Measurements from ENCODE around the gene FBXO46.

DNA sequence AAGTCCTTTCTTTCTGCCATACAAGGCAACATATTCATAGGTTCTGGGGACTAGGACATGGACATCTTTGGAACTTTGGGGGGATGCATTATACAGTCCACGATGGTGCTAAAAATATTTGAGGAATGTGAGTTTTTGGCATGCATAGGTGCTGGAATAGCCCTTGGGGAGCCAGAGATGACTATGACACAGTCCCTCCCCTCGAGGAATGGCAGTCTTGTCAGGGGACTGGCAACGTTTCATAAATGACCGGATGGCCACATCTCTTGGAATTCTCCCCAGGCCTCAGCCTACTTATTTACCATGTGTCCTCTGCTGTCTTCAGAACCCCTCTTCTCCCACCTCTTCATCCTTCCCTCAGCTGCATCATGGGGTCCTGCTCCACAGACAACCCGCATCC is 16.2 kb upstream of the FBXO46 start:
- TF ChIP-seq CTCF (conservative IDR thresholded peaks at IDR 0.05; ENCODE audit: low read depth, low read length): no peak
- TF ChIP-seq MAFK (IDR thresholded peaks at IDR 0.05; ENCODE audit: low read depth, low read length): no peak
- TF ChIP-seq MAZ (IDR thresholded peaks at IDR 0.05; ENCODE audit: borderline replicate concordance, low read depth, low read length): no peak
- no peak for TF ChIP-seq POLR2A (IDR thresholded peaks at IDR 0.05; ENCODE audit: low read depth, low read length)
- TF ChIP-seq, protein P1, sequence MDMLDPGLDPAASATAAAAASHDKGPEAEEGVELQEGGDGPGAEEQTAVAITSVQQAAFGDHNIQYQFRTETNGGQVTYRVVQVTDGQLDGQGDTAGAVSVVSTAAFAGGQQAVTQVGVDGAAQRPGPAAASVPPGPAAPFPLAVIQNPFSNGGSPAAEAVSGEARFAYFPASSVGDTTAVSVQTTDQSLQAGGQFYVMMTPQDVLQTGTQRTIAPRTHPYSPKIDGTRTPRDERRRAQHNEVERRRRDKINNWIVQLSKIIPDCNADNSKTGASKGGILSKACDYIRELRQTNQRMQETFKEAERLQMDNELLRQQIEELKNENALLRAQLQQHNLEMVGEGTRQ (IDR thresholded peaks at IDR 0.05; ENCODE audit: low read depth, low read length): no peak
- no peak for TF ChIP-seq CEBPB (IDR thresholded peaks at IDR 0.05; ENCODE audit: low read depth, low read length)
- TF ChIP-seq BHLHE40 (IDR thresholded peaks at IDR 0.05; ENCODE audit: low read depth, low read length): no peak

All from IMR-90 (cell line).